Spleen (tissue), 7 donors: ENCODE results near the gene E4F1.
A peak's percentile ranks its signal among the peaks of the same experiment; 100 is the strongest.

Experiments used
- CTCF ChIP-seq, 11 experiments: fragments of 200-600 bp in 7 of 11; fragments of 450-650 bp in 4 of 11; sonication (generic) in 4 of 11; IDR thresholded peaks in 8 of 11; conservative IDR thresholded peaks in 3 of 11; 1 replicate in 7 of 11; 2 replicates in 4 of 11; pipeline versions ENCODE4 v1.4.0 to v1.8.0; 2016 to 2021; ENCODE audit warnings: antibody characterized with exemption in 11 of 11, inconsistent platforms in 4 of 11, mild to moderate bottlenecking in 1 of 11
- POLR2AphosphoS5 ChIP-seq, 3 donors: sonication (generic); formaldehyde crosslinking; IDR thresholded peaks; one replicate each; pipeline ENCODE4 v1.5.1; 2017; ENCODE audit warnings: antibody characterized with exemption in 3 of 3
- donor health status: DM: no; HTN: no; CAD: no; lungs with moderate emphysema.
- donor health status: DM: no; HTN: no; CAD: no.
- donor health status: DM: no; HTN: no; CAD: no.

GRCh38 chr16:2284797-2285576 is 61.6 kb downstream of the E4F1 start:
- TF ChIP-seq CTCF (IDR thresholded peaks at IDR 0.05 in 8 of 11, conservative IDR thresholded peaks at IDR 0.05 in 3 of 11), result no peak
- TF ChIP-seq POLR2AphosphoS5 (IDR thresholded peaks at IDR 0.05), result peak in 1 of 3 donors; percentile 16
